GM12865 (cell line): Measurements from ENCODE around the gene LHFPL2.

Experiments
- DNase-seq: peaks from one replicate; pipeline ENCODE4 v3.0.0; 2010; ENCODE audit warnings: low read depth
- H3K4me3 ChIP-seq: 2 replicates; pipeline ENCODE4 v1.5.1; 2011; ENCODE audit warnings: mild to moderate bottlenecking, low read depth, low read length, control low read depth
- CTCF ChIP-seq: IDR thresholded peaks from 2 replicates; pipeline ENCODE4 v1.5.1; 2011; ENCODE audit warnings: low read length, control low read depth, low read depth, inconsistent platforms; ENCODE audit not compliant: insufficient read depth; ENCODE audit errors: missing control alignments

The LHFPL2 gene

GRCh38 chr5:78640662-78641474 lies 7.7 kb downstream of the LHFPL2 start:
- no peak for DNase-seq
- TF ChIP-seq CTCF, result no peak
- no peak overlapping the region for H3K4me3 ChIP-seq

GRCh38 chr5:78639791-78640190 lies 8.8 kb downstream of the LHFPL2 start:
- TF ChIP-seq CTCF, result no peak
- no peak overlapping the region for H3K4me3 ChIP-seq
- no peak for DNase-seq

GRCh38 chr5:78638973-78639669 lies 9.5 kb downstream of the LHFPL2 start:
- no peak overlapping the region for H3K4me3 ChIP-seq
- no peak for DNase-seq
- TF ChIP-seq CTCF, result no peak

- DNase-seq, result no peak
- TF ChIP-seq CTCF, result no peak
- no peak overlapping the region for H3K4me3 ChIP-seq
Observed at GRCh38 chr5:78638423-78638822, 10.1 kb downstream of the LHFPL2 start.

- DNase-seq, result no peak
- TF ChIP-seq CTCF, result no peak
- H3K4me3 ChIP-seq, result no peak overlapping the region
Observed at GRCh38 chr5:78637468-78637867, 11.1 kb downstream of the LHFPL2 start.

GRCh38 chr5:78636682-78637081 lies 11.9 kb downstream of the LHFPL2 start:
- no peak for TF ChIP-seq CTCF
- DNase-seq, result no peak
- H3K4me3 ChIP-seq, result no peak overlapping the region
